ENCODE measurements around the gene KRTAP10-10. TPM values are rescaled to one million over a fixed set of nuclear protein-coding genes. Genes with fewer than 3 reads are reported as not detected.
A peak's percentile ranks its signal among the peaks of the same experiment; 100 is the strongest.
"Not testable (repeated sequence)": the region's sequence is repeated elsewhere in the genome, so short reads cannot be mapped to it uniquely, and the experiment has no call there.

KRTAP10-10 gene
- total RNA-seq, 1 experiment from 2014 or later, result not detected

DNA sequence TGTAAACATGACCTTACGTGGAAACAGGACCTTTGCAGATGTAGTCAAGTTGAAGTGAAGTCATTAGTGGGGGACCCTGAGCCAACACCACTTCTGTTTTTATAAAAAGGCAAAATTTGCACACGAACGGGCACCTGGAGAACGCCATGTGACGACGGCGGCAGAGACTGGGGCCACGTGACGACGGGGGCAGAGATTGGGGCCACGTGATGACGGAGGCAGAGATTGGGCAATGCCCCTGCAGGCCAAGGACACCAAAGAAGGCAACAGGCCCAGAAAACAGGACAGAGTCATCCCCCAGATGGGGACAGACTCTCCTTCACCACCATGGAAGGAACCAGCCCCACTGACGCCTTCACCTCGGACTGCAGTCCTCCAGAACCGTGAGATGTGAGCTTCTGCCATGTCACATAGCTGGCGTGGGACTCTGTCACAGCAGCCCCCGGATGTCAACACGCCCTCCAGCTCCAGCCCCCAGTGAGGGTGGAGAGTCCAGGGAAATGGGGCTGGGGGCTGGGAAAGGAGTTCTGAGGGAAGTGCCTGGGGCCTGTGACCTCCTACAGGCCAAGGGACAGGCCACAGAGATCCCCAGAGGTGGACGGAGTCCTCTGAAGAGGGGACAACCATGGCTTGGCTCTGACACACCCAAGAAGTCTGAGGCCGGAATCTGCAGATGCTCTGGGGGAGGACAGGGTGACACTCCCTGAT lies 13.3 kb downstream of the KRTAP10-10 start:
- no peak for DNase-seq (ENCODE audit: low spot score)

DNA sequence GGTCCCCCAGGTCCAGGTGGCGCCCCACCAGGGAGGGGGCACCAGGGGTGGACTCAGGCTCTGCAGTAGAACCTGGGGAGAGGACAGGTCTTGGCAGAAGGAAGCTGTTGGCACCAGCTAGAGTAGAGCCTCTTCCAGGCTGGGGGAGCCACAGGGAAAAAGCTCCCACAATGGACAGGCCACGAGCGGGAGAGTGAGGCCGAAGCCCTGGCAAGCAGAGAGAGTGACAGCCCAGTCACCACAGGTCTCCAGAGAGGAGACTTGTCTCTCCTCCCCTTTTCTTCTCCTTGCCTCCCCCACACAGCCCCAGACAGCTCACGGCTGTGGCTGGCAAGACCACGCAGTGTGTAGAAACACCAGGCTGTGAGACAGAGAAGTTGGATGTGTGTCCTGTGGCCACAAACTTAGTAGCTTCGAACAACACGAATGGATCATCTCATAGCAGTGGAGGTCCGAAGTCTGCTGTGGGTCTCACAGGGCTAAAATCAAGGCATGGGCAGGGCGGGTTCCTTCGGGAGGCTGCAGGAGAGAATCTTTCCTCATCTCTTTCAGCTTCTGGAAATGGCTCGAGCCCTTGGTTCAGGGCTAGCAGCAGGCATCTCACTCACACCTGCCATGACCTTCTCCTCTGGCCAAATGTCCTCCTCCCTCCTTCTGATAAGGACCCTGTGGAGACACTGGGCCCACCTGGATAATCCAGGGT lies 14.0 kb downstream of the KRTAP10-10 start:
- DNase-seq (ENCODE audit: low spot score), result no peak

DNA sequence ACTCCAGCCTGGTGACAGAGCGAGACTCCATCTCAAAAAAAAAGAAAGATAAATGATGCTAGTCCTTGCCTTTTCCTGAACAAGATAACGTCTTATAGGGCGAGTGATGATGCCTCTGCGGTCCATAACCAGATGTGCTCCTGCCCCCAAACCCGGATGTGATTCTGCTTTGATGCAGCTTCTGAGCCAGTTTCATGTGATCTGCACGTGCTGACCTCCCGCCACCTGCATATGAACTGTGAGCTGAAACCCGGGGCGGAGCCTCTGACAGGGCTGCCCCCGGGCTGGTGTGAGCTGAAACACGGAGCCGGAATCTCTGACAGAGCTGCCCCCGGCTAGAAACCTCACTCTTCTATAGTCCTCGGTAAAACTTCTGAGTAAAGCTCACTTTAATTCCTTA lies 16.0 kb downstream of the KRTAP10-10 start:
- no peak for DNase-seq (ENCODE audit: low spot score)

DNA sequence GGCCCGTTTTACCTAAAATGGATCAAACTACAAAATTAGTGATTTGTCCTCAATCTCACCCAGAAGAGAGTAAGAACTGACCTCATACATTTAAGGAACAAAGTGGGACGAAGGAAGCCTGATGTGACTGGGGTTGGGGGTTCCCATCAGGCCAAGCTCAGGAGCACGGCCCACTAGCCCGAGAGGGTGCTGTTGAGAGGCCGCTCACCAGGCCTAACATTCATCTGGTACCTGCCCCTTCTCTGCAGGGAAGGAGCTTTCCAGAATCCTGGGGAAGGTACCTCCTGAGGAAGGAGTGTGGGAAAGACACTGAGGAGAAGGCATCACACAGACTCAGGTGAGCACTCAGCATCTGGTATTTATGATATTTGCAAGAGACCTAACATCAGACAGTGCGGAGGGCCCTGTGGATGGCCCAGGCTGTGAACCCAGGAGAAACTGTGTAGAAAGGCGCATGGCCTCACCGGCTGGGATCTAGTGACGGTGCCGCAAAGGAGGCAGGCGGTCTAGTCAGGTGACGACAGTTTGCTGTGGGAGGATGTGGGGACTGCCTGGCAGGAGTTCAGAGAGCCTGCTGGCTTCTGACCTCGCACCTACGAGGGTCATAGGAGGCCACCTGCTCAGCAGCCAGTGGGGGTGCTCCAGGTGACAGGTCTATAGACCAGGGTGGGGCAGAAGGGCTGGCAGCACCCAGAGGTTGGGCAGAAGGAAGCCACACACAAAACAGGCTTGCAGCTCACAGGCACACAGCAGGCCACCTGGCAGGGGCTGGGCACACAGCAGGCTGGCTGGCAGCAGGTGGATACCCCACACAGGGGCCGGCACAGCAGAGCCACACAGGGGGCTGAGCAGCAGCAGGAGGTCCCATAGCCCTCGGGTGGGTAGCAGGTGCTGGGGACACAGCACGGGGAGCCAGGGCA lies 16.8 kb downstream of the KRTAP10-10 start:
- DNase-seq (ENCODE audit: low spot score), result no peak

DNA sequence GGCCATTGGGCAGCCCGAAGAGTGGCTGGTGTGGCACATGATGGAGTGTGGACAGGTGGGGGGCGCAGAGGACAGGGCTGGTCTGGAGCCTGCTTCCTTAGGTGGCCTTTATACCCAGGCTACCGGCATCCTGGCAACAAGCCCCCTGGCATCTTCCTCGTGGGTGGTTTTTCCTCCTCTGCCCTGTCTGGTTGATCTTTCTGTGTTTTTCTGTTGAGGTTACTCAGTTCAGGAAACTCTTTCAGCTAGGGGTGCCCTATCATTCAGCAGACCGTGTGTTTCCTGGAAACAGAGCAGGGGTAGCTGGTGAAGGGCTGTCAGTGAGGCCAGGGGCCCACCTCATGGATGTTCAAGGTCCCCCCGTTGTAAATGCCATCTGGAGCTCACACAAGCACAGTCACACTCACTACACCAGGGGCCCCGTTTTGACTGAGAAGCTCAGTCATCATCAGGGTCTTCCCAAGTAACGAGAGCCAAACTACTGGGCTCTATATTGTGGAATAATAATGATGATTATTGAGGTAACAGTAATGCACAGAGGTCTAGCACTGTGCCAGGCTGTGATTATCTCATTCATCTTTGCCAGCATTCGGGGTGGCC lies 17.5 kb downstream of the KRTAP10-10 start, which contains the start of gene KRTAP12-4:
Gene KRTAP12-4, minus strand, starts transcription at position 84 of the 600 bp plus-strand sequence. Its CDS starts 45 bp downstream, at position 39.
- DNase-seq (ENCODE audit: low spot score), result no peak

DNA sequence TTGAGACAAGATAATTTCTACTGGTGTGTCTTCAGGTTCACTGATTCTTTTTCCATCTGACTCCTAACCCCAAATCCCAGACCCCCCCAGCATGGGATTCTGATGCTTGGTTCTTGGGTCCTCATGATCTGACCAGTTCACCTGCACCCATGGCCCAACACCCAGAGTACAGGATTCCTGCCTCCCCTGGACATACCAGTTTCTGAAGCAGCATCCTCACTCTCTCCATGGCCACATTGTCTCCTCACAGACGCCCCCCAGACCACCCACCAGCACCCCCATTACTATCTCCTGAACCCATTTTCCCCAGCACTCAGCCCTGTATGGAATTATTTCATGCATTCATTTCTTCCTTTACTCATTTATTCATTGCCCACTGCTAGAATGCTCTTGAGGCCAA lies 19.7 kb downstream of the KRTAP10-10 start:
- DNase-seq (ENCODE audit: low spot score), result no peak

DNA sequence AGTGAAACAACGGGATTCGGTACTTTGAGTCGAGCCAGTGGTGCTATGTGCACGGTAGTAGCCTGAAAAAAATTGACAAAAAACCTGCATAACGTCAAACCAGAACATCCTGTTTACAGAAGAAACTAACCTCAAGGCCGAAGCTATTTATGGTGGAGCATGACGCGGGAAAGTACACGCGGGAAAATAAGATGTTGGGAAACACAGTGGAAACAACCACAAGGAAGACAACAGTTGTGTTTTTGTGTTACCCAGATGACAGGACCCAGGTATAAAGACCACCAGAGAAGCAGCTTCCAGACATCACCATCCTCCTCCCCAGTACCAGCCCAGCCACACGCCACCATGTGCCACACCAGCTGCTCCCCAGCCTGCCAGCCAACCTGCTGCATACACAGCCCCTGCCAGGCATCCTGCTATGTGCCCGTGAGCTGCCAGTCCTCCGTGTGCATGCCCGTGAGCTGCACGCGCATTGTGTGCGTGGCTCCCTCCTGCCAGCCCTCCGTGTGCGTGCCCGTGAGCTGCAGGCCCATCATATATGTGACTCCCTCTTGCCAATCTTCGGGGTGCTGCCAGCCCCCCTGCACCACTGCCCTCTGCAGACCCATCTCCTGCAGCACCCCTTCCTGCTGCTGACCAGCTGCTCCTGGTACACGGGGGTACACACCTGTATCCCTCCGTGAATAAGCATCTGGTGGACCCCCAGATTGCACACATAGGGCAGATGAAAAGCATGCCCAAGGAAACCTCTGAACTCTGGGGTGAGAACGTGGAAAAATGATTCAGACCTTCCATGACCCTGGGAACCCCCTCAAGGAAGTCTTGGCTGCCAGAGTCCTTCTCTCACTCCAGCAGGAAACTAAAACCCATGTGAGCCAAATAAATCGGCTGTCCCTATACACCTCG lies 20.7 kb downstream of the KRTAP10-10 start, which contains the start of gene KRTAP12-3:
Gene KRTAP12-3, plus strand, starts transcription at position 298 of the 906 bp plus-strand sequence. Its CDS starts 48 bp downstream, at position 346.
- DNase-seq (ENCODE audit: low spot score), result peak; percentile 82

DNA sequence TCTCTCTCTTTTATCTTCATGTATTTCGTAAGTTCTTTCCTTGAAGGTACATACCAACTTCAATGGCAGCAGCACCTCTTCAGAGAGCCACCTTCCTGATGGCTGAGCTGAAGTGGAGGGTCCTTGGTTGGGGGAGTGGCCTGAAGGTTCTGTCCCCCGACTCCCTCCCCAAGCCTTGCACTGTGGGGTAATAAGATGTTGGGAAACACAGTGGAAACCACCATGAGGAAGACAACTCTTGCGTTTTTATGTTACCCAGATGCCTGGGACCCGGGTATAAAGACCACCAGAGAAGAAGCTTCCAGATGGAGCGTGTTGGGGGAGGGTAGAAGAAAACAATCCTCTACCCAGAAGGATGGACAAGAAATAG lies 21.4 kb downstream of the KRTAP10-10 start:
- no peak for DNase-seq (ENCODE audit: low spot score)

DNA sequence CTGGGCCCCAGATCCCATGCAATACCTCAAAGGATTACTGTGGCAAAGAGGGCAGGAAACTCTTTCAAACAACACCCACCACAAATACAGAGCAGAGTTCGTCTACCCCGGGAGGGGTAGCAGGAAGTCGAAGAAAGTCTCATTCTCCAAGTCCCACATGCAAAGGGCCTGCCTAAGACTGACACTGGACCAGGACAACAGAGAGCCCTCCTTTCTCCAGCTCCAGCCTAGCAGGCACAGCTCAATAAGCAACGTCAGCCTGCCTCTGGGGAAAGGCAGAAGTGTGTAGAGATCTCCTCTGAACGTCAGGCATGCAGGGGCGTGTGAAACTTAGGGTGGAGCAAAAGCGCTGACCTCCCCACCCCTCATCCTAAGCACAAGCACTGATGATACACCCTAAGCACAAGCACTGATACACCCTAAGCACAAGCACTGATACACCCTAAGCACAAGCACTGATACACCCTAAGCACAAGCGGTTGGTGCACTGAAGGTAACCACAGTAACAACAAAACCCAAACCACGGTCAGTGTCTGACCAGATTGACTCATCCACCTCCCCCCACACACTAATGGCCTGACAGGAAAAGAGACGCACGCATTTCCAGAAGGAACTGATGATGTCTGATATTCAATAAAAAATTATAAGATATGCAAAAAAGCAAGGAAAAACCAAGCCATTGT lies 21.9 kb downstream of the KRTAP10-10 start:
- peak; percentile 29 for DNase-seq (ENCODE audit: low spot score)

DNA sequence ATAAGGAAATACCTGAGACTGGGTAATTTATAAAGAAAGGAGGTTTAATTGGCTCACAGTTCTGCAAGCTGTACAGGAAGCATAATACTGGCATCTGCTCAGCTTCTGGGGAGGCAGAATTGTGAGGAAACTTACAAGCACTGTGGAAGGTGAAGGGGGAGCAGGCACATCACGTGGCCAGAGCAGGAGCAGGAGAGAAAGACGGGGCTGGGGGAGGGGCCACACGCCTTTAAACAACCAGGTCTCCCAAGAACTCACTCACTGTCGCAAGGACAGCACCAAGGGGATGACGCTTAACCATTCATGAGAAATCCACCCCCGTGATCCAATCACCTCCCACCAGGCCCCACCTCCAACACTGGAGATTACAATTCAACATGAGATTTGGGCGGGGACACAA lies 24.4 kb downstream of the KRTAP10-10 start:
- not testable (repeated sequence) for DNase-seq (ENCODE audit: low spot score)

DNA sequence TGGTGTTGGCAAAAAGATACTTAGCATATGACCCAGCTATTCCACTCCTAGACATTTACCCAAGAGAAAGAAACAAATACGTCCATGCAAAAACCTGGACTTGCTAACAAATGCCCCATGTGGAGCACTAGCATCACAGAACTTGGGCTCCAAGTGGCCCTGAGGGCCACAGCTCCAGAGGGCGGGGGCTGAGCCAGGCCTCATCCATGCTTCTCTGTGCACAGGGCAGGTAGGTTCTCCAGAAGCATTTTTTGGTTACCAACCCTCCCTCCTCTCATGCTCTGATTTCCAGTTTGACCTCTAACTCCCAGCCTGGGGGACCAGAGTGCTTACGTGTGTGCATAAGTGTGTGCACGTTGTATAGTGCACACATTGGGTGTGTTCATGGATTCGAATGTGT lies 27.5 kb downstream of the KRTAP10-10 start:
- DNase-seq (ENCODE audit: low spot score), result no peak

DNA sequence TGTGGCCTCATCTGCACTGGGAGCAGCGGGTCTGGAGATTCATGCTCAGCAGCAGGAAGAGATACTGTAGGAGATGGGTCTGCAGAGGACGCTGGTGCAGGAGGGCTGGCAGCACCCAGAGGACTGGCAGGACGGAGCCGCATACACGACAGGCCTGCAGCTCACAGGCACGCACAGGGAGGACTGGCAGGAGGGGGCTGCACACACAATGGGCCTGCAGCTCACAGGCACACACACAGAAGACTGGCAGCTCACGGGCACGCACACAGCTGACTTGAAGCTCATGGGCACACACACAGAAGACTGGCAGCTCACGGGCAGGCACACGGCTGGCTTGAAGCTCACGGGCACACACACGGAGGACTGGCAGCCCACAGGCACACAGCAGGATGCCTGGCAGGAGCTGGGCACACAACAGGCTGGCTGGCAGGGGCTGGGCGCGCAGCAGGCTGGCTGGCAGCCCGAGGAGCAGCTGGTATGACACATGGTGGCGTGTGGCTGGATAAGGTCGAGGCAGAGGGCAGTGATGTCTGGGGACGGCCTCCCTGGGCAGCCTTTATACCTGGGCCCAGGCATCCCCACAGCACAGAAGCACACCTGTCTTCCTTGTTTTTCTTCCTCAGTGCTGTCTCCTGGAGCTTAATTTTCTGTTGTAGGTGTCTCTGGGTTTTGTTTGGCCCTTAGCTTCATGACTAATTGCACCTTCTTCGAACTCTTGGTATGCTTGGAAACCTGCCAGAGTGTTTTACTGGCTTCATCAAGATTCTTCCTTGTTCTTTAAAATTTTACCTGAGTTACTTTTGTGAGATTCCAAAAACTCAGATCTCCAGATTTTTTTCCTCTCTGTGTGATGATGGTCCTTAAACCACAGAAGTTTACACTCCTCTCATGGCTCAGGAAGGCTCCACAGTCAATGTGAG lies 29.5 kb downstream of the KRTAP10-10 start, which contains the start of gene KRTAP12-2:
Gene KRTAP12-2, minus strand, starts transcription at position 527 of the 920 bp plus-strand sequence. Its CDS starts 41 bp downstream, at position 486.
- no peak for DNase-seq (ENCODE audit: low spot score)

DNA sequence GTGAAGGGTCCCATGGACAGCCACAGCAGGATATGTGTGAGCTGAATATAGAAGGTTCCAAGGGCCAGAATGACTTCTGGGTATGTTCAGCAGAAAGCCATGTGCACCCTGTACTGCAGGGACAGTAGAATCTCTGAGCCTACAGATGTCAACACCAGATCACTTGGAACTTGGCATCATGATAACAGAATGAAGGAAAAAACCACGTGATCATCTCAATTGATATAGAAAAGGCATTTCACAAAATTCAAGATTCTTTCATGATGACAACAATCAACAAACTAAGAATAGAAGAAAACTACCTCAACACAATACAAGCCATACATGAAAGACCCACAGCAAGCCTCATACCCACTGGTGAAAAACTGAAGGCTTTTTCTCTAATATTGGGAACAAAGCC lies 30.5 kb downstream of the KRTAP10-10 start:
- no peak for DNase-seq (ENCODE audit: low spot score)

DNA sequence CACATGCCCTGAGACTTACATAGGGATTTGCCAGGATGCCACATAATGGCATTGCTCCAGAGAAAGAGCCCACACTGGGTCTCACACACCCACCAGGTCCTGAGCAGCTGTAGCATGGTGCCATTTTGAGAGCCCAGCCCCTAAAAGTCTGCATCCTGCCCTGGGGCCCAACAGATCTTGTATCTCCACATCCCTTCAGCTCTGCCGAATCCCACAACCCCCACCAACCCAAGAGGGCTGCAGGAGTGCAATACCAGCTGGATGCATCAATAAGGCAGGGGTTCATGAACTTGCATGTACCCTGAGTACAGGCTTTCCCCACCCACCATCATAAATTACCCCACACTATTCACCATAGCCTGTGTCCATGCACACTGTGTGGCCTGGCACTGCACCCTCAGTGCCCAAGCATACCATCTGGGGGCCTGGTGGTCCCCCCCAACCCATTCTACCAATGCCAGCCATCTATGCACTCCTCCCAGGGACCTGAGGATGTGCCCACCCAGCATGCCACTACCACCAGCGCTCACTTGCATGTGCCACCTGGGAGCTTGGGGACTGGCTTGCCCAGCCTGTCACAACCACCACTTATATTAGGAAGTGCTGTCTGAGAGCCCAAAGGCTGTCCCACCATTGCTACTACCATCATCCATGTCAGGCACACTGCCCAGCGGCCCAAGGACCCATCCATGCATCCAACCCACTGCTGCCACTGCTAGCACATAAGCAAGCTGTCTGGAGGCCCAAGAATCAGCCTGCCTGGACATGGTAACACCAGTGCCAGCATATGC lies 33.7 kb downstream of the KRTAP10-10 start:
- DNase-seq (ENCODE audit: low spot score), result no peak

DNA sequence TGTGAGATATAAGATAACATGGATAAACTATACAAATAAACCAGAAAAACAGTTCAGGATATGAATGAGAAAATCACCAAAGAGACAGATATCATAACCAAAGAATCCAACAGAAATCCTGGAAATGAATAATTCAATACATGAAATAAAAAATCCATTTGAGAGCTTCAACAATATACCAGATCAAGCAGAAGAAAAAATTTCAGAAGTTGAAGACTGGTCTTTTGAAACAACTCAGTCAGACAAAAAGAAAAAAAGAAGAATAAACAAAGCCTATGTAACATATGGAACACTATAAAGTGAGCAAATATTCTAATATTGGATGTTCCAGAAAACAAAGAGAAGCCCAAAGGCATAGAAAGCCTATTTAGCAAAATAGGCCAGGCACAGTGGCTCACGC lies 34.8 kb downstream of the KRTAP10-10 start:
- DNase-seq (ENCODE audit: low spot score), result no peak

DNA sequence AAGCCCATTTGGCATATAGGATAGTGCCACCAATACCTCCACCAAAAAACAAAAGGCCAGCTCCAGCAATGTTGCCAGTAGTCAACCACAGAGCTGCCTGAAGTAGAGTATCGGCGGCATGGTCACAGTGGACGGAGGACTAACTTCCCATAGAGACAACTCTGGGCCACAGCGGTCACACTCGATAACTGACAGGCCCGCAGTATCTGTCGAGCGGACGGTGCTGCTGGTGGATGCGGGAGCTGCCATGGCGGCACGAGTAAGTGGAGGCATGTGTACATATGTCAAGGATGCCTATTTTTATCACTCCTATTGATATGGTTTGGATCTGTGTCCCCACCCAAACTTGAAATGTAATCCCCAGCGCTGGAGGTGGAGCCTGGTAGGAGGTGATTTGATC lies 40.7 kb downstream of the KRTAP10-10 start:
- DNase-seq (ENCODE audit: low spot score), result no peak

DNA sequence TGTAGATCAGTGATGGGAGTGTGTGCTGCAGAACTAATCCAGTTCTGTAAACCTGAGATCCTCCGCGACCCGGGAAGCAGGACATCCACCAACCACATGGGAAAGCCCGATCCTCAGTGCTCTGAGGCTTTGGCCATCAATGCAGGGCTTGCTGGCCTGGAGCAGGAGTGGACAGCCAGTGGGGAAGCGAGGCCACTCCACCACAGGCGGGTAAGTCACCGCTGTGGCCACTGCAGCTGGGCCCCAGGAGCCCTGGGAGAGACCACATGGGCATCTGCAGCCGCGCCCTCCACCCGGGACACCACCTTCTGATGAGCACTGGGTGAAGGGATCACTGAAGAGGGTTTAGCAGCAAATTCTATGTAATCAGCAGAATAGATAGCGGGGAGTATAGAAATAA lies 44.0 kb downstream of the KRTAP10-10 start:
- DNase-seq (ENCODE audit: low spot score), result no peak

Measured in H4 (cell line).